ENCODE results near the gene FTO.

The FTO gene

DNA sequence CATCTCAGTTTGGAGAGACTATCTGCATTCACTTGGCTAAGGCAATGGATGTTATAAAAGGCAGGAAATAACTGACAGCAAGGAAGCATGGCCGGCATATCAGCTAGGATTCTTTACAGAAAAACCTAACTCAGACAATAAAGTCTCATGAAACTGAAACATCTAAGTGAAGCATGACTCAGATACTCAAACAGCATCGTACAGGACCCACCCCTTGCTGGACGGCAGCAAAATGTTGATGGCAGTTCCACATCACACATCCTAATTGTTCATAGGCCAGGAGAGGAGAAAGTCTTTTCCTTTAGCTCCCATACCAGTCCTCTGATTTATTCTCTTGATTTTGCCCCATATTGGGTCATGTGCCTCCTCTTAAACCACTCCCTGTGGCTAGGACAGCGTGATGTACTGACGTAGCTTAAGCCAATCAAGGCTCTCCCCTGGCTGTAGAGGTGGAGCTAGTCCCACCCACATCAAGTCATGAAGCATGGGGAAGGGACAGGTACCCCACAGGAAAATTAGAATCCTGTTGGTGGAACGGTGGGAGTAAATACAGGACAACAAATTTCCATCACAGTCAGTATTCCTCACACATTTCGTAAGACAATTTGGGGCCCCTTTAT lies 403.7 kb downstream of the FTO start:
- TF ChIP-seq, protein P1, sequence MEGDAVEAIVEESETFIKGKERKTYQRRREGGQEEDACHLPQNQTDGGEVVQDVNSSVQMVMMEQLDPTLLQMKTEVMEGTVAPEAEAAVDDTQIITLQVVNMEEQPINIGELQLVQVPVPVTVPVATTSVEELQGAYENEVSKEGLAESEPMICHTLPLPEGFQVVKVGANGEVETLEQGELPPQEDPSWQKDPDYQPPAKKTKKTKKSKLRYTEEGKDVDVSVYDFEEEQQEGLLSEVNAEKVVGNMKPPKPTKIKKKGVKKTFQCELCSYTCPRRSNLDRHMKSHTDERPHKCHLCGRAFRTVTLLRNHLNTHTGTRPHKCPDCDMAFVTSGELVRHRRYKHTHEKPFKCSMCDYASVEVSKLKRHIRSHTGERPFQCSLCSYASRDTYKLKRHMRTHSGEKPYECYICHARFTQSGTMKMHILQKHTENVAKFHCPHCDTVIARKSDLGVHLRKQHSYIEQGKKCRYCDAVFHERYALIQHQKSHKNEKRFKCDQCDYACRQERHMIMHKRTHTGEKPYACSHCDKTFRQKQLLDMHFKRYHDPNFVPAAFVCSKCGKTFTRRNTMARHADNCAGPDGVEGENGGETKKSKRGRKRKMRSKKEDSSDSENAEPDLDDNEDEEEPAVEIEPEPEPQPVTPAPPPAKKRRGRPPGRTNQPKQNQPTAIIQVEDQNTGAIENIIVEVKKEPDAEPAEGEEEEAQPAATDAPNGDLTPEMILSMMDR (IDR thresholded peaks at IDR 0.05; ENCODE audit: insufficient read depth, low read depth, low read length, missing control alignments), result no peak
- no peak overlapping the region for H3K4me3 ChIP-seq (ENCODE audit: low read depth, low read length)
- DNase-seq (ENCODE audit: low read depth), result no peak

GRCh38 chr16:54110016-54110981 lies 406.3 kb downstream of the FTO start:
- no peak for DNase-seq (ENCODE audit: low read depth)
- TF ChIP-seq, protein P1 (IDR thresholded peaks at IDR 0.05; ENCODE audit: insufficient read depth, low read depth, low read length, missing control alignments), result no peak
- no peak overlapping the region for H3K4me3 ChIP-seq (ENCODE audit: low read depth, low read length)

DNA sequence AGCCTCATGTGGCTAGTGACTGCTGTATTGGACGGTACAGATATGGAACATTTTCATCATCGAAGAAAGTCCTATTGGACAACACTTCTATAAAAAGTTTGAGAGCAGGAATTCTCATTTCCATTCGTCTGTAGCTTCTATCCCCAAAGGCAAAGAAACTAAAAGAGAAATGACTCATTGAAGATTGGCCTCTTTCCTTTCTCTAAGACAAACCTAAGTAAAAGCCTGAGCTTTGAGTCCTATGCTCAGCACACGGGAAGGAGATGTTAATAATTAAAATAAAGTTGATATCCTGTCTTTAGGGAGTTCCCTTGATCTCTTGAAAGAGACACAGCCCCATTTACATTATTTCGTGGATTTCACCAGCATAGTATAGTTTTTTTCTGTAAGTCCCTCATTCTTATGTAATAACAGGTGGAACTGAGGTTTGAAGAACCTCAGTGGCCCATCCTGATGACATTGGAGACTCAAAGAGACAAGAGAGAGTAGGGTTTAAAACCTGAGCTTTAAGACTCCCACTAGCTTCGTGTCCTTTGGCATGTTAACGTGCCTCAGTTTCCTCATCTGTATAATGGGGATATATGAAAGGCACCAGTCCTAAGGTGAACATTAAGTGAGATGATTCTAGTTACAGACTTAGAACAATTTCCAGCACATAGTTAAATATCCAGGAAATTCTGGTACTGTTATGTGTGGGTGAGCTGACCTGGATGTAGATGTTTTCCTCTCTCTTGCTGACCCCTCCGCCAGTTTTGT lies 408.7 kb downstream of the FTO start:
- TF ChIP-seq, protein P1 (IDR thresholded peaks at IDR 0.05; ENCODE audit: insufficient read depth, low read depth, low read length, missing control alignments), result no peak

GRCh38 chr16:54115558-54115957 lies 411.6 kb downstream of the FTO start:
- no peak for DNase-seq (ENCODE audit: low read depth)
- TF ChIP-seq, protein P1 (IDR thresholded peaks at IDR 0.05; ENCODE audit: insufficient read depth, low read depth, low read length, missing control alignments), result no peak
- no peak overlapping the region for H3K4me3 ChIP-seq (ENCODE audit: low read depth, low read length)

More for the DNA sequence above, 408.7 kb downstream of the FTO start:
- no peak for DNase-seq (ENCODE audit: low read depth)
- no peak overlapping the region for H3K4me3 ChIP-seq (ENCODE audit: low read depth, low read length)

GRCh38 chr16:54116124-54116655 lies 412.2 kb downstream of the FTO start:
- no peak overlapping the region for H3K4me3 ChIP-seq (ENCODE audit: low read depth, low read length)
- DNase-seq (ENCODE audit: low read depth), result no peak
- TF ChIP-seq, protein P1 (IDR thresholded peaks at IDR 0.05; ENCODE audit: insufficient read depth, low read depth, low read length, missing control alignments), result no peak

DNA sequence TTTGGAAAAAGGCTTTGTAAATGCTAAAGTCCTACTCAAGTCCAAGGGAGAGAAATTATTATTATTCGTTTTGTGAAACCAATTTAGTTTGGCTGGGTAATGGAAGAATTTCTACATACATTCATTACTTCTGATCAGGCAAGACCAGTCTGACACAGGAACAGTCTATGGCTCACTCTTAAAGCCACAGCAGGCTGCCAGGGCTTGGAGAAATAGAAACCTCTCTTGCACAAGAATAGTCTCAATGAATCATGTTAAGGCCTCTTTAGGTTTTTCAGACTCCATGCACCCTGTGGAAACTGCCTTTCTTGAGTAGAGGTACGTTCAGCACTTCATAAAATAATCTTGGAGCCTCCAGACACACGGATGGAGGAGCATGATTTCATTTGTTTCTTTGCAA lies 414.9 kb downstream of the FTO start:
- no peak for DNase-seq (ENCODE audit: low read depth)
- no peak overlapping the region for H3K4me3 ChIP-seq (ENCODE audit: low read depth, low read length)
- TF ChIP-seq, protein P1 (IDR thresholded peaks at IDR 0.05; ENCODE audit: insufficient read depth, low read depth, low read length, missing control alignments), result no peak

All from GM12865 (cell line).